Measurements from ENCODE around the gene LRP10.

The LRP10 gene

GRCh38 chr14:22886500-22887259 is 15.1 kb downstream of the LRP10 start:
- H3K36me3 ChIP-seq (ENCODE audit: control insufficient read depth, insufficient read depth, low read length) = no peaks in the 10 kb centered on the region
- no peaks in the 10 kb centered on the region for H3K9me3 ChIP-seq (ENCODE audit: control insufficient read depth, insufficient read depth, low read length)
- H3K9ac ChIP-seq (ENCODE audit: low read depth, low read length) = peak overlapping the region; percentile 62
- peak overlapping the region; percentile 64 for H3K4me3 ChIP-seq (ENCODE audit: low read depth, low read length)
- peaks cover 18% of the 10 kb centered on the region for H3K4me1 ChIP-seq (ENCODE audit: control insufficient read depth, insufficient read depth, low read length)
- H3K27me3 ChIP-seq (ENCODE audit: control insufficient read depth, insufficient read depth, low read length) = peaks cover 32% of the 10 kb centered on the region

- H3K4me3 ChIP-seq (ENCODE audit: low read depth, low read length) = peak overlapping the region; percentile 64
- H3K4me1 ChIP-seq (ENCODE audit: control insufficient read depth, insufficient read depth, low read length) = peaks cover 13% of the 10 kb centered on the region
- H3K9me3 ChIP-seq (ENCODE audit: control insufficient read depth, insufficient read depth, low read length) = no peaks in the 10 kb centered on the region
- H3K36me3 ChIP-seq (ENCODE audit: control insufficient read depth, insufficient read depth, low read length) = no peaks in the 10 kb centered on the region
- H3K9ac ChIP-seq (ENCODE audit: low read depth, low read length) = peak overlapping the region; percentile 62
- peaks cover 26% of the 10 kb centered on the region for H3K27me3 ChIP-seq (ENCODE audit: control insufficient read depth, insufficient read depth, low read length)
These were observed 15.9 kb downstream of the LRP10 start for GRCh38 chr14:22887260-22887989.

DNA sequence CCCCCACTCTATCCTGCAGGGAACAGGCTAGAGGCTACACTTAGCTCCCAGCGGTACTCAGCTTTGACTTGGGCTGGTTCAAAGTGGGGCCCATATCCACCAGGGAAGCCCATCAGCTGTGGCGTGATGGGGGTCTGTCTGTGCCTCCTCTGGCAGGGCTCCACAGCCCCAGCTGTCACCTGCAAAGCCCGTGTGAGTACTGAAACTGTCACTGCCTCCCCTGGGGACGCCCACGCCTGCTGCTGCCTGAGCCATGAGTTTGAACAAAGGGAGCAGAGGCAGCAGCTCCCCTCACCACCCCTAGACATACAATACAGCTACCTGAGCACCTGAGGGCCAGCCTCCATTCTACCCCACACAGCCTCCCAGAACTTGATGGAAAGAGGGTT is 16.4 kb downstream of the LRP10 start:
- H3K9ac ChIP-seq (ENCODE audit: low read depth, low read length) = no peak overlapping the region
- peaks cover 8% of the 10 kb centered on the region for H3K4me1 ChIP-seq (ENCODE audit: control insufficient read depth, insufficient read depth, low read length)
- no peaks in the 10 kb centered on the region for H3K9me3 ChIP-seq (ENCODE audit: control insufficient read depth, insufficient read depth, low read length)
- H3K36me3 ChIP-seq (ENCODE audit: control insufficient read depth, insufficient read depth, low read length) = no peaks in the 10 kb centered on the region
- H3K4me3 ChIP-seq (ENCODE audit: low read depth, low read length) = peak overlapping the region; percentile 64
- peaks cover 26% of the 10 kb centered on the region for H3K27me3 ChIP-seq (ENCODE audit: control insufficient read depth, insufficient read depth, low read length)

DNA sequence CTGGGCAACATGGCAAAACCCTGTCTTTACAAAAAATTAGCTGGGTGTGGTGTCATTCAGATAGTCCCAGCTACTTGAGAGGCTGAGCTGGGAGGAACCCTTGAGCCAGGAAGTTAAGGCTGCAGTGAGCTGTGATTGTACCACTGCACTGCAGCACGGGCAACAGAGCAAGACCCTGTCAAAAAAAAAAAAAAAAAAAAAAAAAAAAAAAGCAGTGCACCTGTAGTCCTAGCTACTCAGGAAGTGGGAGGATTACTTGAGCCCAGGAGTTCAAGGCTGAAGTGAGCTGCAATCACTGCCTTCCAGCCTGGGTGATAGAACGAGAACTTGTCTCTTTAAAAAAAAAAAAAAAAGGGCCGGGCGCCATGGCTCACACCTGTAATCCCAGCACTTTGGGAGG is 17.1 kb downstream of the LRP10 start:
- Histone ChIP-seq H3K4me3 (ENCODE audit: low read depth, low read length) (no peak overlapping the region), H3K4me1 (ENCODE audit: control insufficient read depth, insufficient read depth, low read length) (peaks cover 6% of the 10 kb centered on the region), H3K9ac (ENCODE audit: low read depth, low read length) (no peak overlapping the region), H3K36me3 (ENCODE audit: control insufficient read depth, insufficient read depth, low read length) (no peaks in the 10 kb centered on the region), H3K9me3 (ENCODE audit: control insufficient read depth, insufficient read depth, low read length) (no peaks in the 10 kb centered on the region), H3K27me3 (ENCODE audit: control insufficient read depth, insufficient read depth, low read length) (peaks cover 28% of the 10 kb centered on the region)

DNA sequence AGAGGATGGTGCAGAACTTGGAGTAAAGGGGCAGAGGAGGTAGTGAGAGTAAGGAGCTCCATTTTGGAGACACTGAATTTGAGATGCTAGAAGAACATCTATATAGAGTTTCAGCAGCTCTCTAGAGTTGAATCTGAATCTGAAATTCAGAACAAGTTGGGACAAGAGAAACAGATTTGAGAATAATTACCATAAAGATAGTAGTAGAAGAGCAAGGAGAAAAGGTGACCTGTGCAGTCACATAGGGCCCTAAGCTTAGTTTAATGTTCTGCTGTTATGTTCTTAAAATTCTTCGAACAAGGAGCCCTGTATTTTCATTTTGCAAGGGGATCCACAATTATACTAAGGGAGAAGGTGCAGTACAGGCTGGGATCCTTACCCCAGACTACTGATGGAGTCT is 18.9 kb downstream of the LRP10 start:
- Histone ChIP-seq H3K9me3 (ENCODE audit: control insufficient read depth, insufficient read depth, low read length) (no peaks in the 10 kb centered on the region), H3K4me1 (ENCODE audit: control insufficient read depth, insufficient read depth, low read length) (peaks cover 2% of the 10 kb centered on the region), H3K36me3 (ENCODE audit: control insufficient read depth, insufficient read depth, low read length) (no peaks in the 10 kb centered on the region), H3K9ac (ENCODE audit: low read depth, low read length) (no peak overlapping the region), H3K27me3 (ENCODE audit: control insufficient read depth, insufficient read depth, low read length) (peaks cover 15% of the 10 kb centered on the region), H3K4me3 (ENCODE audit: low read depth, low read length) (no peak overlapping the region)

- no peak overlapping the region for H3K9ac ChIP-seq (ENCODE audit: low read depth, low read length)
- H3K36me3 ChIP-seq (ENCODE audit: control insufficient read depth, insufficient read depth, low read length) = no peaks in the 10 kb centered on the region
- no peak overlapping the region for H3K4me3 ChIP-seq (ENCODE audit: low read depth, low read length)
- no peaks in the 10 kb centered on the region for H3K4me1 ChIP-seq (ENCODE audit: control insufficient read depth, insufficient read depth, low read length)
- H3K9me3 ChIP-seq (ENCODE audit: control insufficient read depth, insufficient read depth, low read length) = no peaks in the 10 kb centered on the region
- peaks cover 26% of the 10 kb centered on the region for H3K27me3 ChIP-seq (ENCODE audit: control insufficient read depth, insufficient read depth, low read length)
These were observed 20.9 kb downstream of the LRP10 start for GRCh38 chr14:22892488-22892887.

- Histone ChIP-seq H3K27me3 (ENCODE audit: control insufficient read depth, insufficient read depth, low read length) (peaks cover 39% of the 10 kb centered on the region), H3K9ac (ENCODE audit: low read depth, low read length) (no peak overlapping the region), H3K9me3 (ENCODE audit: control insufficient read depth, insufficient read depth, low read length) (no peaks in the 10 kb centered on the region)
These were observed 22.2 kb downstream of the LRP10 start for GRCh38 chr14:22893706-22894105.

DNA sequence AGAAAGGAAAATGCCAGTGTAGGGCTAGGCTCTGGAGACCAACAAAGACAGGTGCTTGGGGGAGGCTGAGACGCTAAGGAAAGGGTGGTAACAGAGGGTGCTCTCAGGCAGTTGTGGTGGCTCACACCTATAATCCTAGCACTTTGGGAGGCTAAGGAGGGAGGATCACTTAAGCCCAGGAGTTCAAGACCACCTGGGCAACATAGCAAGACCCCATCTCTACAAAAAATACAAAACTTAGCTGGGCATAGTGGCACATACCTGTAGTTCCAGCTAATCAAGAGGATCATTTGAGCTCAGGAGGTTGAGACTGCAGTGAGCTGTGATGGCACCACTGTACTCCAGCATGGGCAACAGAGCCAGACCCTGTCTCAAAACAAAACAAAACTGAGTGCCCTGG is 23.9 kb downstream of the LRP10 start:
- H3K27me3 ChIP-seq (ENCODE audit: control insufficient read depth, insufficient read depth, low read length) = peaks cover 42% of the 10 kb centered on the region
- H3K9me3 ChIP-seq (ENCODE audit: control insufficient read depth, insufficient read depth, low read length) = no peaks in the 10 kb centered on the region
- H3K9ac ChIP-seq (ENCODE audit: low read depth, low read length) = no peak overlapping the region
- H3K4me1 ChIP-seq (ENCODE audit: control insufficient read depth, insufficient read depth, low read length) = peaks cover 3% of the 10 kb centered on the region
- H3K36me3 ChIP-seq (ENCODE audit: control insufficient read depth, insufficient read depth, low read length) = no peaks in the 10 kb centered on the region
- H3K4me3 ChIP-seq (ENCODE audit: low read depth, low read length) = no peak overlapping the region

More at GRCh38 chr14:22893706-22894105, 22.2 kb downstream of the LRP10 start:
- H3K4me1 ChIP-seq (ENCODE audit: control insufficient read depth, insufficient read depth, low read length) = no peaks in the 10 kb centered on the region
- no peaks in the 10 kb centered on the region for H3K36me3 ChIP-seq (ENCODE audit: control insufficient read depth, insufficient read depth, low read length)
- H3K4me3 ChIP-seq (ENCODE audit: low read depth, low read length) = no peak overlapping the region

DNA sequence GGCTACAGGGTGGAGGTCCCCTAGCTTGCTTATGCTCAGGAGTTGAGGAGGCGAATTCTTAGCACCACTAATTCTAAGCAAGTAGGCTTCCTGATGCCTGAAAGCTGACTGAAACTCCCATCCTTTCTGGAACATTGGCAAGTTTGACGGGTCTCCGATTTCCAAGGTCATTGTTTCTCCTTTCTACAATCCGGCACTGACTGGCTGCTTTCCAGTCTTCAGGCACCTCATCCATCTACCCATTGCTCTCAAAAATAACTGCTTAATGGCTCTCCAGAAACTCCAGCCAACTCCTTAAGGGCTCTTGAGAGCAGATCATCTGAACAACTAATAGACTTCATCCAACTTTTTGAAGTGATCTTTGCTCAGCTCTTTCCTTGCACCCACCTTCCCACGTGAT is 24.8 kb downstream of the LRP10 start:
- Histone ChIP-seq H3K4me1 (ENCODE audit: control insufficient read depth, insufficient read depth, low read length) (peaks cover 3% of the 10 kb centered on the region), H3K36me3 (ENCODE audit: control insufficient read depth, insufficient read depth, low read length) (peaks cover 4% of the 10 kb centered on the region), H3K9me3 (ENCODE audit: control insufficient read depth, insufficient read depth, low read length) (no peaks in the 10 kb centered on the region), H3K9ac (ENCODE audit: low read depth, low read length) (no peak overlapping the region), H3K4me3 (ENCODE audit: low read depth, low read length) (no peak overlapping the region), H3K27me3 (ENCODE audit: control insufficient read depth, insufficient read depth, low read length) (peaks cover 42% of the 10 kb centered on the region)

DNA sequence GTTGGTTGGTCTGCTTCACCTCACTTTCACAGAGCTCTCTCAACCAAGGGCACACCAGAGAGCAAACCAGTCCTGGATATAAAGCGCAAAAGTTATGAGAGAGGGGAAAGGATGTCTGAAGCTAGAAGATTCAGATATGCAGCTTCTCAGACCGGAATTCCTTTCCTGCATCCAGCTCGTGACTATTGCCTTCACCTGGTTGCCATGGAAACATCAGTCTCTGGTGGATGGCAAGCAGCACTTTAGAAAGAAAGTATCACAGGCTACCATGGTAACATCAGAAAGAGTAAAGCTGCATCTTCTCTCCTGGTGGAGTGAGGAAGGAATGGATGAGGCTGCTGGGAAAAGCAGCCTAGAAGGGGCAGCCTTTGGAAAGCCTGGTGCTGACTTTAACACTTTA is 25.2 kb downstream of the LRP10 start:
- Histone ChIP-seq H3K9ac (ENCODE audit: low read depth, low read length) (no peak overlapping the region), H3K27me3 (ENCODE audit: control insufficient read depth, insufficient read depth, low read length) (peaks cover 42% of the 10 kb centered on the region), H3K36me3 (ENCODE audit: control insufficient read depth, insufficient read depth, low read length) (peaks cover 5% of the 10 kb centered on the region), H3K4me1 (ENCODE audit: control insufficient read depth, insufficient read depth, low read length) (peaks cover 3% of the 10 kb centered on the region), H3K4me3 (ENCODE audit: low read depth, low read length) (no peak overlapping the region), H3K9me3 (ENCODE audit: control insufficient read depth, insufficient read depth, low read length) (no peaks in the 10 kb centered on the region)

DNA sequence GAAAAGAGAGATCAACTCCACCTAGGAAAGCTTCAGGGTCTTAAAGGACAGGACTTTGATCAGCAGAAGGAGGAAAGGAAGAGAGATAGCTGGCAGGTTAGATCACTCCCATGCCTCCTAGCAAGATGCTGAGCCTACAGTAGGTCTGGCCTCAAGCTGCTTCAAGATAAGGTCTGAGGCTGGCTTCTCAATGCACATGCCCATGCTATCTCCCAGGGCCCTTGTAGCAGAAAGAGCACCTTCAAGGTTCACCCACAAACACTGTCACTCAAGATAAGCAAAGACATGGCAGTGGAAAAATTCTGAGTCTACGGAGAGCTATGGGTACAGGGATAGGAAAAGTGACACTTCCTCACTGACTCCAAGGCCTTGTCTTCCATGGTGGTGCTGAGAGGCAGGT is 25.8 kb downstream of the LRP10 start:
- Histone ChIP-seq H3K36me3 (ENCODE audit: control insufficient read depth, insufficient read depth, low read length) (peaks cover 5% of the 10 kb centered on the region), H3K4me3 (ENCODE audit: low read depth, low read length) (no peak overlapping the region), H3K9me3 (ENCODE audit: control insufficient read depth, insufficient read depth, low read length) (no peaks in the 10 kb centered on the region), H3K4me1 (ENCODE audit: control insufficient read depth, insufficient read depth, low read length) (peaks cover 3% of the 10 kb centered on the region), H3K27me3 (ENCODE audit: control insufficient read depth, insufficient read depth, low read length) (peaks cover 42% of the 10 kb centered on the region), H3K9ac (ENCODE audit: low read depth, low read length) (no peak overlapping the region)

Data from iPS-15b (cell line).